ENCODE data around the gene WWOX. TPM values are rescaled to one million over a fixed set of nuclear protein-coding genes. Genes with fewer than 3 reads are reported as not detected.

WWOX gene
- total and polyA plus RNA-seq, 2 of the 8 experiments (the other 6 are each of a cell fraction or from before 2014, with no cell fraction given) = 5.4 to 16.7 TPM

DNA sequence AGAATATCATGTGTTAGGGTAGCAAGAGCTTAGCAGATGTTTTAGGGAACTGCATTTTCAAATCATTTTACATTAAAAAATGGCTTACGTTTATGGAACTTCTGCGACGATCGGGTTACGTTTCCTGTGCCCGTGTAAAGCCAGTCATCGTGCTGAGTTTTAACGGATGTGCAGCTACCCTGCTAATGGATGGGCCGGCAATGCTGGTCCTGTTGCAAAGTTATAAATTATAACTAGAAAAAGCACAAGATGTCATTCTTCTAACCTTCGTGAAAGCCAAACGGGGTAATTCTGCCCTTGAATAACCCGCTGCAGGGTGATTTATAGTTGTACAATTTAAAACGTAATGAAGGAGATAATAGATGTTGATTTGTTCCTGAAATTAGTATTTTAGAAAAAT, 339.2 kb downstream of the WWOX start:
- H2BK120ac ChIP-seq (replicated peaks; ENCODE audit: low read depth, low read length) = no peak overlapping the region
- no peak overlapping the region for H3K27ac ChIP-seq (ENCODE audit: low read depth, low read length)
- H3K4me1 ChIP-seq (replicated peaks in 1 of 4; ENCODE audit: control insufficient read depth in 3 of 4, insufficient read depth in 4 of 4, low read length in 3 of 4) = no peaks in the 10 kb centered on the region
- DNase-seq (ENCODE audit: low read depth in 1 of 2, low spot score in 2 of 2) (no peak), FAIRE-seq (no peak)
- no peaks in the 10 kb centered on the region for H3K27me3 ChIP-seq (replicated peaks in 1 of 4; ENCODE audit: control insufficient read depth in 3 of 4, extremely low read depth in 1 of 4, insufficient read depth in 3 of 4, low read length in 3 of 4)
- no peak overlapping the region for H4K8ac ChIP-seq (ENCODE audit: extremely low read depth, insufficient read depth, low read length)
- no peaks in the 10 kb centered on the region for H3K79me1 ChIP-seq (ENCODE audit: low read depth, low read length)
- no peak overlapping the region for H3K14ac ChIP-seq (ENCODE audit: insufficient read length)
- no peak overlapping the region for H2AFZ ChIP-seq (ENCODE audit: low read length)
- no peak overlapping the region for H3K4me2 ChIP-seq (ENCODE audit: insufficient read depth in 1 of 2, low read depth in 2 of 2, low read length in 2 of 2)
- no peak overlapping the region for H2BK20ac ChIP-seq (ENCODE audit: low read length)
- no peak overlapping the region for H2BK5ac ChIP-seq (ENCODE audit: low read depth, low read length)
- H2AK5ac ChIP-seq (ENCODE audit: low read depth, low read length) = no peak overlapping the region
- H2BK12ac ChIP-seq (ENCODE audit: low read depth, low read length) = no peak overlapping the region
- H3K23ac ChIP-seq (ENCODE audit: insufficient read length) = no peak overlapping the region
- CTCF ChIA-PET (ENCODE audit: partially characterized antibody) = interaction anchor here (0.8 to 1.9 kb wide), 7 partner anchors 9 to 270 kb away, joined by 3 to 10 read pairs (median 4); no protein-coding TSS in a partner anchor
- no peaks in the 10 kb centered on the region for H4K20me1 ChIP-seq (replicated peaks in 1 of 2; ENCODE audit: control insufficient read depth in 1 of 2, insufficient read depth in 2 of 2, low read length in 2 of 2)
- H3K79me2 ChIP-seq (ENCODE audit: control insufficient read depth in 1 of 2, insufficient read depth in 2 of 2, low read length in 2 of 2) = no peaks in the 10 kb centered on the region
- H3K56ac ChIP-seq (replicated peaks; ENCODE audit: insufficient read length, low read depth, low read length) = no peak overlapping the region
- H3K4ac ChIP-seq (replicated peaks; ENCODE audit: insufficient read length, low read depth, low read length) = no peak overlapping the region
- no peaks in the 10 kb centered on the region for H3K9me3 ChIP-seq (ENCODE audit: insufficient read depth in 2 of 2, low read depth in 1 of 2, low read length in 1 of 2)
- POLR2A ChIA-PET (ENCODE audit: partially characterized antibody) = no interaction called here
- no peak overlapping the region for H3K9ac ChIP-seq (replicated peaks in 1 of 4; ENCODE audit: extremely low read depth in 1 of 4, low read depth in 3 of 4, low read length in 3 of 4)
- H4K5ac ChIP-seq (ENCODE audit: insufficient read length, low read depth, low read length) = no peak overlapping the region
- H3K23me2 ChIP-seq (ENCODE audit: low read depth, low read length) = no peaks in the 10 kb centered on the region
- 95% methylated on average over 13 of the region's 13 CpGs; no CpG with 5 or more reads in 1 of the 2 experiments for WGBS, 2 experiments (ENCODE audit: extremely low coverage in 1 of 2, insufficient coverage in 1 of 2, insufficient read length in 1 of 2, insufficient replicate concordance in 2 of 2, low coverage in 1 of 2, low lambda C conversion rate in 2 of 2, missing lambda C conversion rate in 1 of 2)
- no peak overlapping the region for H3K18ac ChIP-seq (ENCODE audit: extremely low read depth, low read length)
- no peaks in the 10 kb centered on the region for H3K36me3 ChIP-seq (ENCODE audit: control insufficient read depth in 2 of 4, insufficient read depth in 4 of 4, low read length in 3 of 4)
- H2BK15ac ChIP-seq (ENCODE audit: low read length) = no peak overlapping the region
- no peak overlapping the region for H3K4me3 ChIP-seq (ENCODE audit: extremely low read depth in 1 of 4, insufficient read depth in 2 of 4, low read depth in 3 of 4, low read length in 4 of 4)
- no peak overlapping the region for H4K91ac ChIP-seq (replicated peaks; ENCODE audit: insufficient read length, low read length)
- no peak for TF ChIP-seq RNF2 (IDR thresholded peaks at IDR 0.05; ENCODE audit: borderline replicate concordance, low read depth, low read length, missing control alignments, poor library complexity, severe bottlenecking)
- TF ChIP-seq EGR1 (IDR thresholded peaks at IDR 0.05; ENCODE audit: borderline replicate concordance, low read depth, low read length) = no peak
- TF ChIP-seq SUZ12 (IDR thresholded peaks at IDR 0.05; ENCODE audit: low read length) = no peak
- TF ChIP-seq, protein P1, sequence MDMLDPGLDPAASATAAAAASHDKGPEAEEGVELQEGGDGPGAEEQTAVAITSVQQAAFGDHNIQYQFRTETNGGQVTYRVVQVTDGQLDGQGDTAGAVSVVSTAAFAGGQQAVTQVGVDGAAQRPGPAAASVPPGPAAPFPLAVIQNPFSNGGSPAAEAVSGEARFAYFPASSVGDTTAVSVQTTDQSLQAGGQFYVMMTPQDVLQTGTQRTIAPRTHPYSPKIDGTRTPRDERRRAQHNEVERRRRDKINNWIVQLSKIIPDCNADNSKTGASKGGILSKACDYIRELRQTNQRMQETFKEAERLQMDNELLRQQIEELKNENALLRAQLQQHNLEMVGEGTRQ (IDR thresholded peaks at IDR 0.05; ENCODE audit: low read length) = no peak
- no peak for TF ChIP-seq EZH2 (IDR thresholded peaks at IDR 0.05; ENCODE audit: low read depth, low read length, severe bottlenecking)
- TF ChIP-seq SIX5 (IDR thresholded peaks at IDR 0.05; ENCODE audit: low read depth, low read length) = no peak
- TF ChIP-seq PHF8 (conservative IDR thresholded peaks at IDR 0.05; ENCODE audit: low read depth, low read length) = no peak
- TF ChIP-seq TAF1 (IDR thresholded peaks at IDR 0.05; ENCODE audit: low read depth, low read length) = no peak
- no peak for TF ChIP-seq JUND (IDR thresholded peaks at IDR 0.05; ENCODE audit: low read length)
- no peak for TF ChIP-seq BACH1 (IDR thresholded peaks at IDR 0.05; ENCODE audit: low read length)
- TF ChIP-seq BCL11A (IDR thresholded peaks at IDR 0.05; ENCODE audit: low read depth in 2 of 2, low read length in 2 of 2) = no peak
- no peak for TF ChIP-seq SIN3A (conservative IDR thresholded peaks at IDR 0.05 in 1 of 2, IDR thresholded peaks at IDR 0.05 in 1 of 2; ENCODE audit: low read depth in 1 of 2, low read length in 2 of 2)
- TF ChIP-seq GABPA (IDR thresholded peaks at IDR 0.05; ENCODE audit: borderline replicate concordance, insufficient read depth, low read length) = no peak

Measured in H1 (cell line).